ENCODE data around the gene CIRBP. TPM values are rescaled to one million over a fixed set of nuclear protein-coding genes. Genes with fewer than 3 reads are reported as not detected.

The CIRBP gene
- total and polyA plus RNA-seq, 2 of the 13 experiments (the other 11 are each of a cell fraction or from before 2014, with no cell fraction given), result 133 to 140 TPM

DNA sequence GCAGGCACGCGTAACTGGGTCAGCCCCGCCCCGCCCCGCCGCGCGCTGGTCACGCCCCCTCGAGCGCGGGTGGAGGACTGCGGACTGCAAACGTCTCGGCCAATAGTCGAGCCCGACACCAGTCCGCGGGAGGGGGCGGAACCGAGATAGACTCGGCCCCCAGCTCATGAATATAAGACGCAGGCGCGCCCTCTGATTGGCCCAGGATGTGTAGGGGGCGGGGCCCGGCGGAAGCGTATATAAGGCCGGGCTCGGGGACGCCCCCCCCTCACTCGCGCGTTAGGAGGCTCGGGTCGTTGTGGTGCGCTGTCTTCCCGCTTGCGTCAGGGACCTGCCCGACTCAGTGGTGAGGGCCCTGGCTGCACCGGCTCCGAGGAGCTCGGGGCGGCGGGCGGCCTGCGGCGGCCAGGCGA is at the start of gene CIRBP (continued):
- TF ChIP-seq SALL1 (CRISPR knock-in tag; IDR thresholded peaks at IDR 0.05), result peak; percentile 48
- 0 out of 2 replicates have a peak, but pooled peaks have one; percentile 49 for TF ChIP-seq ARNTL (CRISPR knock-in tag; IDR thresholded peaks at IDR 0.05)
- TF ChIP-seq, protein P1, sequence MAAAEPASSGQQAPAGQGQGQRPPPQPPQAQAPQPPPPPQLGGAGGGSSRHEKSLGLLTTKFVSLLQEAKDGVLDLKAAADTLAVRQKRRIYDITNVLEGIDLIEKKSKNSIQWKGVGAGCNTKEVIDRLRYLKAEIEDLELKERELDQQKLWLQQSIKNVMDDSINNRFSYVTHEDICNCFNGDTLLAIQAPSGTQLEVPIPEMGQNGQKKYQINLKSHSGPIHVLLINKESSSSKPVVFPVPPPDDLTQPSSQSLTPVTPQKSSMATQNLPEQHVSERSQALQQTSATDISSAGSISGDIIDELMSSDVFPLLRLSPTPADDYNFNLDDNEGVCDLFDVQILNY (CRISPR knock-in tag; conservative IDR thresholded peaks at IDR 0.05), result no peak
- TF ChIP-seq JDP2 (CRISPR knock-in tag; IDR thresholded peaks at IDR 0.05; ENCODE audit: borderline replicate concordance), result no peak
- TF ChIP-seq ZNF142 (CRISPR knock-in tag; IDR thresholded peaks at IDR 0.05), result no peak
- peak; percentile 20; the same call in 1 of the 2 replicates for TF ChIP-seq RXRB (CRISPR knock-in tag; IDR thresholded peaks at IDR 0.05; ENCODE audit: borderline replicate concordance)
- no peak for TF ChIP-seq FOXA1 (IDR thresholded peaks at IDR 0.05)
- no peak for TF ChIP-seq FOXA1 (CRISPR knock-in tag; IDR thresholded peaks at IDR 0.05)
- no peak for TF ChIP-seq ZBTB49 (CRISPR knock-in tag; IDR thresholded peaks at IDR 0.05; ENCODE audit: borderline replicate concordance)
- no peak for TF ChIP-seq ZNF121 (CRISPR knock-in tag; IDR thresholded peaks at IDR 0.05)
- TF ChIP-seq, protein P2, sequence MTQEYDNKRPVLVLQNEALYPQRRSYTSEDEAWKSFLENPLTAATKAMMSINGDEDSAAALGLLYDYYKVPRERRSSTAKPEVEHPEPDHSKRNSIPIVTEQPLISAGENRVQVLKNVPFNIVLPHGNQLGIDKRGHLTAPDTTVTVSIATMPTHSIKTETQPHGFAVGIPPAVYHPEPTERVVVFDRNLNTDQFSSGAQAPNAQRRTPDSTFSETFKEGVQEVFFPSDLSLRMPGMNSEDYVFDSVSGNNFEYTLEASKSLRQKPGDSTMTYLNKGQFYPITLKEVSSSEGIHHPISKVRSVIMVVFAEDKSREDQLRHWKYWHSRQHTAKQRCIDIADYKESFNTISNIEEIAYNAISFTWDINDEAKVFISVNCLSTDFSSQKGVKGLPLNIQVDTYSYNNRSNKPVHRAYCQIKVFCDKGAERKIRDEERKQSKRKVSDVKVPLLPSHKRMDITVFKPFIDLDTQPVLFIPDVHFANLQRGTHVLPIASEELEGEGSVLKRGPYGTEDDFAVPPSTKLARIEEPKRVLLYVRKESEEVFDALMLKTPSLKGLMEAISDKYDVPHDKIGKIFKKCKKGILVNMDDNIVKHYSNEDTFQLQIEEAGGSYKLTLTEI (CRISPR knock-in tag; conservative IDR thresholded peaks at IDR 0.05), result no peak
- TF ChIP-seq HCFC1 (IDR thresholded peaks at IDR 0.05; ENCODE audit: low read depth, low read length), result no peak
- TF ChIP-seq PPARG (CRISPR knock-in tag; conservative IDR thresholded peaks at IDR 0.05), result no peak
- no peak for TF ChIP-seq KDM2A (CRISPR knock-in tag; IDR thresholded peaks at IDR 0.05; ENCODE audit: borderline replicate concordance, low read depth)

All from HepG2 (cell line).